ENCODE results near the gene ONECUT3. TPM values are rescaled to one million over a fixed set of nuclear protein-coding genes. Genes with fewer than 3 reads are reported as not detected.

The ONECUT3 gene
- total RNA-seq, 1 donor from 2014 or later, result 1.0 TPM

- DNase-seq (ENCODE audit: low read depth, low spot score), result no peak
- Mint-ChIP-seq H3K36me3 (ENCODE audit: low read depth) (no peaks in the 10 kb centered on the region), H3K9me3 (no peaks in the 10 kb centered on the region), H3K27me3 (ENCODE audit: low read depth) (peaks cover 6% of the 10 kb centered on the region), H3K27ac (ENCODE audit: unreplicated experiment) (no peak overlapping the region), H3K4me1 (no peaks in the 10 kb centered on the region), H3K4me3 (no peak overlapping the region)
- no peak for TF ChIP-seq CTCF (conservative IDR thresholded peaks at IDR 0.05)
Observed at GRCh38 chr19:1806184-1807029, 53.1 kb downstream of the ONECUT3 start.

- no peak overlapping the region for H3K27ac Mint-ChIP-seq (ENCODE audit: unreplicated experiment)
- TF ChIP-seq CTCF (conservative IDR thresholded peaks at IDR 0.05), result no peak
Observed at GRCh38 chr19:1807030-1807694, 53.9 kb downstream of the ONECUT3 start.

GRCh38 chr19:1807695-1808394 lies 54.5 kb downstream of the ONECUT3 start:
- Mint-ChIP-seq H3K27ac (ENCODE audit: unreplicated experiment) (no peak overlapping the region), H3K4me3 (no peak overlapping the region), H3K36me3 (ENCODE audit: low read depth) (no peaks in the 10 kb centered on the region), H3K9me3 (no peaks in the 10 kb centered on the region), H3K4me1 (peaks cover 6% of the 10 kb centered on the region), H3K27me3 (ENCODE audit: low read depth) (peaks cover 11% of the 10 kb centered on the region)
- no peak for TF ChIP-seq CTCF (conservative IDR thresholded peaks at IDR 0.05)
- DNase-seq (ENCODE audit: low read depth, low spot score), result no peak

More at GRCh38 chr19:1807030-1807694, 53.9 kb downstream of the ONECUT3 start:
- no peak for DNase-seq (ENCODE audit: low read depth, low spot score)
- no peaks in the 10 kb centered on the region for H3K4me1 Mint-ChIP-seq
- H3K27me3 Mint-ChIP-seq (ENCODE audit: low read depth), result peaks cover 6% of the 10 kb centered on the region
- H3K4me3 Mint-ChIP-seq, result no peak overlapping the region
- H3K36me3 Mint-ChIP-seq (ENCODE audit: low read depth), result no peaks in the 10 kb centered on the region
- H3K9me3 Mint-ChIP-seq, result no peaks in the 10 kb centered on the region

GRCh38 chr19:1808395-1808731 lies 55.1 kb downstream of the ONECUT3 start:
- no peak overlapping the region for H3K27ac Mint-ChIP-seq (ENCODE audit: unreplicated experiment)
- no peak overlapping the region for H3K4me3 Mint-ChIP-seq
- peaks cover 11% of the 10 kb centered on the region for H3K4me1 Mint-ChIP-seq
- no peak for DNase-seq (ENCODE audit: low read depth, low spot score)
- H3K36me3 Mint-ChIP-seq (ENCODE audit: low read depth), result no peaks in the 10 kb centered on the region
- no peaks in the 10 kb centered on the region for H3K9me3 Mint-ChIP-seq
- no peak for TF ChIP-seq CTCF (conservative IDR thresholded peaks at IDR 0.05)
- H3K27me3 Mint-ChIP-seq (ENCODE audit: low read depth), result peaks cover 15% of the 10 kb centered on the region

- DNase-seq (ENCODE audit: low read depth, low spot score), result no peak
- TF ChIP-seq CTCF (conservative IDR thresholded peaks at IDR 0.05), result no peak
- H3K9me3 Mint-ChIP-seq, result no peaks in the 10 kb centered on the region
- no peak overlapping the region for H3K4me3 Mint-ChIP-seq
- no peaks in the 10 kb centered on the region for H3K36me3 Mint-ChIP-seq (ENCODE audit: low read depth)
- H3K27me3 Mint-ChIP-seq (ENCODE audit: low read depth), result peaks cover 15% of the 10 kb centered on the region
- no peak overlapping the region for H3K27ac Mint-ChIP-seq (ENCODE audit: unreplicated experiment)
- peaks cover 11% of the 10 kb centered on the region for H3K4me1 Mint-ChIP-seq
Observed at GRCh38 chr19:1809678-1810077, 56.4 kb downstream of the ONECUT3 start.

All from neural crest cell (in vitro differentiated cells).